Epithelial cell of esophagus (primary cell): ENCODE results near the gene SENP3.

ENCODE experiments used
- DNase-seq: peaks from one replicate; pipeline ENCODE4 v3.0.0; 2010; ENCODE audit warnings: low read depth
- H3K4me3 ChIP-seq: 2 replicates; pipeline ENCODE4 v1.5.1; 2011; ENCODE audit warnings: mild to moderate bottlenecking, low read length, control low read depth
- TF ChIP-seq, protein P1 (sequence below): IDR thresholded peaks from 2 replicates; pipeline ENCODE4 v1.5.1; 2011; ENCODE audit warnings: low read depth, mild to moderate bottlenecking, low read length, control low read depth, inconsistent platforms; ENCODE audit not compliant: insufficient read depth; ENCODE audit errors: missing control alignments

The SENP3 gene

DNA sequence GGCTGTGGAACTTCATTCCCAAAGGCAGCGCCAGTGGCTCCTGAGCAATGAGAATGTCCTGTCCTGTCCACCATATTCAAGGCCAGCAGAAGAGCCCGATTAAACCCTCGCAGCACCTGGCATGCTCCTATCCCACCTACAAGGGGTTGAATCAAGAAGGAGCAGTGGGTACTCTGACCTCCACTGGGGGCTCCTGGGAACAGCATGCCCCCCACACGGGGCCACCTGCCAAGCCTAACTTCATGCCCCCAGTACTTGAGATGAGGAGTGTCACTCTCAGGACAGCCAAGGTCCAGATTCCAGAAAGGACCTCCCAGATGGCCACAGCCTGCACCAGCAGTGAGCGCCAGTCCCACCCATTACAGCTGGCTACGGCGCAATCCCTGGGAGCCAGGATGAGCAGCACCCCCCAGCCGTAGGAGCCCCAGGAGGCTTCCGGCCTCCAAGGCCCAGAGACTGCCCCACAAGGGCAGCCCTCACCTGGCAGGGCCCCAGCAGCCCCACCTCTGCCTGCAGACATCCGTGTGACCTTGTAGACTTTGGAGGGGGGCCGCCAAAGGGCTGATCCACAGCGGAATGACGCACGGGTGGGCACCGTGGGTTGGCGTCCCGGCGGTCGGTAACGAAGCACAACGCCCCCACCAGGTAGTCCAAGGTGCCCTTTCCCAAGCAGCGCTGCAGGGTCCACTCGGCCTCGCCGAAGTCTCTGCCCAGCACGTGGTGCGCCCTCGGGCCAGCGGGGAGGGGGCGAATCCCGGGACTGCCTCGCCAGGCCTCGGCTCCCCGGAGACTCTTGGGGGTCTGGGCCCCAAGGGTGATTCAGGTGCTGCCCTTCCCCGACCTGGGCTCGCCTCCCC lies 20.9 kb downstream of the SENP3 start:
- peak overlapping the region; percentile 93 for H3K4me3 ChIP-seq
- TF ChIP-seq, protein P1, sequence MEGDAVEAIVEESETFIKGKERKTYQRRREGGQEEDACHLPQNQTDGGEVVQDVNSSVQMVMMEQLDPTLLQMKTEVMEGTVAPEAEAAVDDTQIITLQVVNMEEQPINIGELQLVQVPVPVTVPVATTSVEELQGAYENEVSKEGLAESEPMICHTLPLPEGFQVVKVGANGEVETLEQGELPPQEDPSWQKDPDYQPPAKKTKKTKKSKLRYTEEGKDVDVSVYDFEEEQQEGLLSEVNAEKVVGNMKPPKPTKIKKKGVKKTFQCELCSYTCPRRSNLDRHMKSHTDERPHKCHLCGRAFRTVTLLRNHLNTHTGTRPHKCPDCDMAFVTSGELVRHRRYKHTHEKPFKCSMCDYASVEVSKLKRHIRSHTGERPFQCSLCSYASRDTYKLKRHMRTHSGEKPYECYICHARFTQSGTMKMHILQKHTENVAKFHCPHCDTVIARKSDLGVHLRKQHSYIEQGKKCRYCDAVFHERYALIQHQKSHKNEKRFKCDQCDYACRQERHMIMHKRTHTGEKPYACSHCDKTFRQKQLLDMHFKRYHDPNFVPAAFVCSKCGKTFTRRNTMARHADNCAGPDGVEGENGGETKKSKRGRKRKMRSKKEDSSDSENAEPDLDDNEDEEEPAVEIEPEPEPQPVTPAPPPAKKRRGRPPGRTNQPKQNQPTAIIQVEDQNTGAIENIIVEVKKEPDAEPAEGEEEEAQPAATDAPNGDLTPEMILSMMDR, result no peak
- no peak for DNase-seq

GRCh38 chr17:7583253-7584109 lies 21.8 kb downstream of the SENP3 start, which contains the start of gene MPDU1:
TSS of gene MPDU1 (plus strand) at chr17:7583852. CDS start at chr17:7583863, 11 bp downstream.
- TF ChIP-seq, protein P1, result no peak
- DNase-seq, result peak; percentile 96
- peak within 1 kb of the TSS; percentile 93 for H3K4me3 ChIP-seq

- peak; percentile 83 for DNase-seq
- TF ChIP-seq, protein P1, result peak; percentile 74
- peak overlapping the region; percentile 94 for H3K4me3 ChIP-seq
Observed at GRCh38 chr17:7586673-7587419, 25.1 kb downstream of the SENP3 start.

DNA sequence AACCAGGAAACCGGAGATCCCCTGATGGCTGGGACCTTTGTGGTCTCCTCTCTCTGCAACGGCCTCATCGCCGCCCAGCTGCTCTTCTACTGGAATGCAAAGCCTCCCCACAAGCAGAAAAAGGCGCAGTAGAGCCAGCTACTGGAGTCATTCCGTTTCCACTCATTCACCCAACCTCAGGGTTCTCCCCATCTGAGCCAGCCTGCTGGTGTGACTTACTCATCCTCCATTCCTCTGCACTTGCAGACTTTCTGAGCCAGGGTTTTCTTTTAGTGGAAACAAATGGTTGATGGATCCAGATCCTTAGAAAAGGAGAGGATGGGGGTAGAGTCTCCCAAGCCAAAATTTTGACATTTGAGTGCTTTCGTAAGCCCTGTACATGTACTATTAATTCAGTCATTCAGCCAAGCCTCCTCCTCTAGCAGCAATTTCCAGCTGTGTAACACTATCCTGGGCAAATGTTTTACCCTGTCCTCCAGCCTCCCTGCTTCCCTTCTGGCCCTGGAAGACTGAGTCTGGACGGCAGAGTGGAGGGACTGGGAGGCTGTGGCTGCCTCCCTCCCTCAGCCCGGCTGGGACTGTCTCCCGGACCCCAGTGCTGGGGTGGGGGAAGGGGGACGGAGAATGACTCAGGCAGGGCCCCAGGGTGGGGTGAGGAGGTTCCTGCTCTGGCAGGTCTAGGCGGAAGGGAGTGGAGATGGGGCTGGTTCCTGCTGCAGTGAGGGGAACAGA lies 25.9 kb downstream of the SENP3 start:
- peak overlapping the region; percentile 94 for H3K4me3 ChIP-seq
- TF ChIP-seq, protein P1, result peak; percentile 8
- peak; percentile 85 for DNase-seq

DNA sequence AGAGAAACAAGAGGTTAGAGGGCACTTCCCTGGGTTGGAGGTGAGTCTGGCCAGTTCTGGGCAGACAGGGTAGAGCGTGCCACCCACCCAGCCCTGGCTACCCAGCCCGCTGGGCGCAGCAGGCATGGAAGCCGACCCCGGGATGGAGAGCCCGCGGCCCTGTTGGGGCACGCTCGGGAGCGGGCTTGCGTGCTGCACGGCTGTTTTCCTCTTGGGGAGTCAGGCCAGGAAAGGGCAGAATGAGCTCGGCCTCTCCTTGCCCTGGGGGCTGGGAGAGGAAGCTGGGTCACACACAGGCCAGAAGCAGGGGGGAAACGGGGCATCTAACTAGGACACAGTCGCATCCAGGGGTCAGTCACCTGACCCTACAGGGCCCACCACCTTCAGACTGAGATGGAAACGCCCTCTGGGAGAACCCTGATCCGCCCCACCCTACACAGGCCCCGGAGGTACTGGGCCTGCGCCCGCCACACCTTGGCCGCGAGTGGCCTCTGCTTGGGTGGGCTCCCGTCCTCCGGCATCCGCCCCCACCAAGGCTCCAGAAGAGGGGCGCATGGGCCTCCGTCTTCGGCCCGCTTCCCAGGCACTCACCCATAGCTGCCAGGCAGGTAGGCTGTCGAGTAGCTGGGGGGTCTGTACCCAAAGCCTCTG lies 27.0 kb downstream of the SENP3 start:
- H3K4me3 ChIP-seq, result peak overlapping the region; percentile 94
- TF ChIP-seq, protein P1, result no peak
- peak; percentile 42 for DNase-seq
